NOMO-1 treated with dmso at 0.1 percent for 144 hours (cell line): Measurements from ENCODE around the gene SCYGR3.
A peak's percentile ranks its signal among the peaks of the same experiment; 100 is the strongest.
"Not testable (repeated sequence)": the region's sequence is repeated elsewhere in the genome, so short reads cannot be mapped to it uniquely, and the experiment has no call there.

Experiments
- DNase-seq: peaks from one replicate; lab custom pipeline; 2025; ENCODE audit not compliant: unreplicated experiment; lab: John Stamatoyannopoulos, UW

SCYGR3 gene

GRCh38 chr2:227614246-227614645, 394 bp downstream of the SCYGR3 start:
- DNase-seq: no peak

- no peak for DNase-seq
Observed at GRCh38 chr2:227613272-227613660, 1.4 kb downstream of the SCYGR3 start.

- DNase-seq: no peak
Observed at GRCh38 chr2:227612546-227613271, 1.9 kb downstream of the SCYGR3 start.

GRCh38 chr2:227610123-227610522, 4.5 kb downstream of the SCYGR3 start:
- no peak for DNase-seq

- peak; percentile 81 for DNase-seq
Observed at GRCh38 chr2:227608561-227609338, 5.9 kb downstream of the SCYGR3 start.

- no peak for DNase-seq
Observed at GRCh38 chr2:227607941-227608340, 6.7 kb downstream of the SCYGR3 start.

- DNase-seq: no peak
Observed at GRCh38 chr2:227606476-227606875, 8.2 kb downstream of the SCYGR3 start.

- DNase-seq: no peak
Observed at GRCh38 chr2:227602358-227602757, 12.3 kb downstream of the SCYGR3 start.

- not testable (repeated sequence) for DNase-seq
Observed at GRCh38 chr2:227598835-227599503, 15.7 kb downstream of the SCYGR3 start, which contains the start of gene SCYGR2. Gene SCYGR2, plus strand, starts transcription at chr2:227598893. Its CDS starts 0 bp downstream, at chr2:227598893.

GRCh38 chr2:227597998-227598397, 16.6 kb downstream of the SCYGR3 start:
- DNase-seq: no peak

GRCh38 chr2:227597036-227597435, 17.6 kb downstream of the SCYGR3 start:
- DNase-seq: no peak

- no peak for DNase-seq
Observed at GRCh38 chr2:227595797-227596196, 18.8 kb downstream of the SCYGR3 start.

- no peak for DNase-seq
Observed at GRCh38 chr2:227592694-227593387, 21.8 kb downstream of the SCYGR3 start.

GRCh38 chr2:227582369-227582768, 32.3 kb downstream of the SCYGR3 start:
- DNase-seq: no peak

- no peak for DNase-seq
Observed at GRCh38 chr2:227579791-227580190, 34.8 kb downstream of the SCYGR3 start.

GRCh38 chr2:227578642-227579041, 36.0 kb downstream of the SCYGR3 start:
- DNase-seq: no peak

- no peak for DNase-seq
Observed at GRCh38 chr2:227577555-227577954, 37.1 kb downstream of the SCYGR3 start.

GRCh38 chr2:227576812-227577211, 37.8 kb downstream of the SCYGR3 start:
- DNase-seq: no peak

GRCh38 chr2:227576110-227576509, 38.5 kb downstream of the SCYGR3 start:
- no peak for DNase-seq

- DNase-seq: no peak
Observed at GRCh38 chr2:227570615-227571014, 44.0 kb downstream of the SCYGR3 start.

- DNase-seq: no peak
Observed at GRCh38 chr2:227568852-227569169, 45.8 kb downstream of the SCYGR3 start.
